ENCODE measurements around the gene CACNA1C.
"Not testable (repeated sequence)": the region's sequence is repeated elsewhere in the genome, so short reads cannot be mapped to it uniquely, and the experiment has no call there.

Gene CACNA1C

GRCh38 chr12:2076728-2077127 is 23.9 kb downstream of the CACNA1C start:
- DNase-seq = no peak

- no peak for DNase-seq
Observed at GRCh38 chr12:2080604-2081003, 27.8 kb downstream of the CACNA1C start.

GRCh38 chr12:2082321-2082720 is 29.5 kb downstream of the CACNA1C start:
- DNase-seq = no peak

GRCh38 chr12:2083008-2083407 is 30.2 kb downstream of the CACNA1C start:
- peak; percentile 41 for DNase-seq

- DNase-seq = peak; percentile 41
Observed at GRCh38 chr12:2083561-2083960, 30.8 kb downstream of the CACNA1C start.

- no peak for DNase-seq
Observed at GRCh38 chr12:2084553-2085296, 31.9 kb downstream of the CACNA1C start.

- no peak for DNase-seq
Observed at GRCh38 chr12:2092354-2092753, 39.6 kb downstream of the CACNA1C start.

- no peak for DNase-seq
Observed at GRCh38 chr12:2092890-2093289, 40.1 kb downstream of the CACNA1C start.

GRCh38 chr12:2094597-2094996 is 41.8 kb downstream of the CACNA1C start:
- DNase-seq = no peak

- no peak for DNase-seq
Observed at GRCh38 chr12:2095878-2096277, 43.1 kb downstream of the CACNA1C start.

GRCh38 chr12:2097617-2098016 is 44.8 kb downstream of the CACNA1C start:
- DNase-seq = no peak

GRCh38 chr12:2098852-2099251 is 46.1 kb downstream of the CACNA1C start:
- no peak for DNase-seq

GRCh38 chr12:2099595-2099994 is 46.8 kb downstream of the CACNA1C start:
- DNase-seq = no peak

GRCh38 chr12:2101359-2101758 is 48.6 kb downstream of the CACNA1C start:
- no peak for DNase-seq

GRCh38 chr12:2101771-2102170 is 49.0 kb downstream of the CACNA1C start:
- DNase-seq = no peak

- DNase-seq = not testable (repeated sequence)
Observed at GRCh38 chr12:2102736-2103135, 49.9 kb downstream of the CACNA1C start.

GRCh38 chr12:2105387-2105786 is 52.6 kb downstream of the CACNA1C start:
- not testable (repeated sequence) for DNase-seq

GRCh38 chr12:2108166-2108565 is 55.4 kb downstream of the CACNA1C start:
- DNase-seq = no peak

GRCh38 chr12:2108975-2109671 is 56.3 kb downstream of the CACNA1C start:
- no peak for DNase-seq

GRCh38 chr12:2110127-2110526 is 57.3 kb downstream of the CACNA1C start:
- no peak for DNase-seq

GRCh38 chr12:2110849-2111566 is 58.2 kb downstream of the CACNA1C start:
- DNase-seq = no peak

GRCh38 chr12:2111826-2112225 is 59.0 kb downstream of the CACNA1C start:
- DNase-seq = no peak

GRCh38 chr12:2112401-2112800 is 59.6 kb downstream of the CACNA1C start:
- DNase-seq = no peak

Data from NCI-H1092 (cell line).